PFSK-1 (cell line): ENCODE measurements around the gene ANKRD12.

Experiments
- POLR2AphosphoS5 ChIP-seq: IDR thresholded peaks from 2 replicates; pipeline ENCODE4 v1.6.1; 2012; ENCODE audit warnings: low read depth, mild to moderate bottlenecking, control low read depth, low read length, moderate library complexity
- TAF1 ChIP-seq: IDR thresholded peaks from 2 replicates; pipeline ENCODE4 v1.6.1; 2012; ENCODE audit warnings: low read length, control low read depth, borderline replicate concordance; ENCODE audit not compliant: insufficient read depth
- TF ChIP-seq, protein P1 (sequence below), 2 experiments: IDR thresholded peaks; 2 replicates each; pipeline versions ENCODE4 v1.6.1 to v1.8.0; 2011 to 2012; ENCODE audit warnings: low read depth in 2 of 2, low read length in 2 of 2, control low read depth in 1 of 2, inconsistent platforms in 1 of 2, mild to moderate bottlenecking in 1 of 2, moderate library complexity in 1 of 2; ENCODE audit not compliant: insufficient read depth in 1 of 2

GRCh38 chr18:9260388-9261380 lies 124.1 kb downstream of the ANKRD12 start:
- TF ChIP-seq TAF1 = no peak
- no peak for TF ChIP-seq POLR2AphosphoS5
- TF ChIP-seq, protein P1, sequence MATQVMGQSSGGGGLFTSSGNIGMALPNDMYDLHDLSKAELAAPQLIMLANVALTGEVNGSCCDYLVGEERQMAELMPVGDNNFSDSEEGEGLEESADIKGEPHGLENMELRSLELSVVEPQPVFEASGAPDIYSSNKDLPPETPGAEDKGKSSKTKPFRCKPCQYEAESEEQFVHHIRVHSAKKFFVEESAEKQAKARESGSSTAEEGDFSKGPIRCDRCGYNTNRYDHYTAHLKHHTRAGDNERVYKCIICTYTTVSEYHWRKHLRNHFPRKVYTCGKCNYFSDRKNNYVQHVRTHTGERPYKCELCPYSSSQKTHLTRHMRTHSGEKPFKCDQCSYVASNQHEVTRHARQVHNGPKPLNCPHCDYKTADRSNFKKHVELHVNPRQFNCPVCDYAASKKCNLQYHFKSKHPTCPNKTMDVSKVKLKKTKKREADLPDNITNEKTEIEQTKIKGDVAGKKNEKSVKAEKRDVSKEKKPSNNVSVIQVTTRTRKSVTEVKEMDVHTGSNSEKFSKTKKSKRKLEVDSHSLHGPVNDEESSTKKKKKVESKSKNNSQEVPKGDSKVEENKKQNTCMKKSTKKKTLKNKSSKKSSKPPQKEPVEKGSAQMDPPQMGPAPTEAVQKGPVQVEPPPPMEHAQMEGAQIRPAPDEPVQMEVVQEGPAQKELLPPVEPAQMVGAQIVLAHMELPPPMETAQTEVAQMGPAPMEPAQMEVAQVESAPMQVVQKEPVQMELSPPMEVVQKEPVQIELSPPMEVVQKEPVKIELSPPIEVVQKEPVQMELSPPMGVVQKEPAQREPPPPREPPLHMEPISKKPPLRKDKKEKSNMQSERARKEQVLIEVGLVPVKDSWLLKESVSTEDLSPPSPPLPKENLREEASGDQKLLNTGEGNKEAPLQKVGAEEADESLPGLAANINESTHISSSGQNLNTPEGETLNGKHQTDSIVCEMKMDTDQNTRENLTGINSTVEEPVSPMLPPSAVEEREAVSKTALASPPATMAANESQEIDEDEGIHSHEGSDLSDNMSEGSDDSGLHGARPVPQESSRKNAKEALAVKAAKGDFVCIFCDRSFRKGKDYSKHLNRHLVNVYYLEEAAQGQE (IDR thresholded peaks at IDR 0.05; ENCODE audit: insufficient read depth in 1 of 2, low read depth in 2 of 2, low read length in 2 of 2) = no peak
